Panc1 (cell line): ENCODE data around the gene HTR3D. TPM values are rescaled to one million over a fixed set of nuclear protein-coding genes. Genes with fewer than 3 reads are reported as not detected.

Experiments used
- ATAC-seq: fragments of 200-7000 bp; cut with Tn5 transposase; 2 replicates; pipeline ENCODE4 v1.9.1; 2020; ENCODE audit warnings: mild to moderate bottlenecking, moderate library complexity
- BruUV-seq: library from RNA; stranded (reverse); fragments of 400-500 nt; replicated peaks from 2 replicates; lab custom pipeline; 2021; lab: Mats Ljungman, UMichigan
- CTCF ChIA-PET: fragments of 300-600 bp; sonication (Branson Sonifier 250); formaldehyde crosslinking; loops from one replicate; lab custom pipeline; 2022; ENCODE audit warnings: antibody characterized with exemption; lab: Charles Lee
- POLR2A ChIA-PET: fragments of 300-600 bp; sonication (Branson Sonifier 250); formaldehyde crosslinking; loops from one replicate; lab custom pipeline; 2022; ENCODE audit warnings: antibody characterized with exemption; lab: Charles Lee
- DNase-seq: peaks from one replicate; pipeline ENCODE4 v3.0.0-alpha.2; 2010; ENCODE audit warnings: low read depth, low spot score
- H3K27ac ChIP-seq: 2 replicates; pipeline ENCODE4 v1.5.1; 2011; ENCODE audit warnings: mild to moderate bottlenecking, low read length, inconsistent platforms
- H3K27me3 ChIP-seq: fragments of 200-500 bp; sonication (Bioruptor generic); 2 replicates; pipeline ENCODE4 v1.6.0; 2014; ENCODE audit warnings: low read length, inconsistent platforms; ENCODE audit not compliant: control insufficient read depth, insufficient read depth
- H3K36me3 ChIP-seq: fragments of 200-500 bp; sonication (Bioruptor generic); 2 replicates; pipeline ENCODE4 v1.5.1; 2014; ENCODE audit warnings: inconsistent platforms, mild to moderate bottlenecking, low read length, moderate library complexity; ENCODE audit not compliant: control insufficient read depth, insufficient read depth
- H3K4me1 ChIP-seq: 2 replicates; pipeline ENCODE4 v1.5.1; 2011; ENCODE audit warnings: inconsistent platforms, mild to moderate bottlenecking, low read length, moderate library complexity; ENCODE audit not compliant: control insufficient read depth, insufficient read depth
- H3K4me3 ChIP-seq, 2 experiments: 2 replicates each; pipeline ENCODE4 v1.5.1; 2011 to 2012; ENCODE audit warnings: low read depth in 2 of 2, low read length in 2 of 2, mild to moderate bottlenecking in 2 of 2, inconsistent platforms in 1 of 2, moderate library complexity in 1 of 2
- H3K9me3 ChIP-seq: fragments of 200-500 bp; sonication (Bioruptor generic); 2 replicates; pipeline ENCODE4 v1.5.1; 2014; ENCODE audit warnings: low read depth, mild to moderate bottlenecking, inconsistent platforms, low read length, moderate library complexity; ENCODE audit not compliant: control insufficient read depth, insufficient read depth
- CTCF ChIP-seq: fragments of 450-650 bp; IDR thresholded peaks from 2 replicates; pipeline ENCODE4 v1.5.1; 2017; ENCODE audit warnings: mild to moderate bottlenecking
- POLR2AphosphoS5 ChIP-seq: IDR thresholded peaks from 2 replicates; pipeline ENCODE4 v1.6.1; 2012; ENCODE audit warnings: mild to moderate bottlenecking, low read depth, low read length, moderate library complexity
- REST ChIP-seq, 2 experiments: IDR thresholded peaks; 2 replicates each; pipeline ENCODE4 v1.6.1; 2011 to 2012; ENCODE audit warnings: low read depth in 2 of 2, control low read depth in 1 of 2, low read length in 1 of 2, mild to moderate bottlenecking in 1 of 2, moderate library complexity in 1 of 2; ENCODE audit not compliant: insufficient read depth in 1 of 2
- SIN3A ChIP-seq: IDR thresholded peaks from 2 replicates; pipeline ENCODE4 v1.6.1; 2012; ENCODE audit warnings: low read depth, mild to moderate bottlenecking, low read length, moderate library complexity, borderline replicate concordance; ENCODE audit not compliant: insufficient read depth
- TCF7L2 ChIP-seq: IDR thresholded peaks from 2 replicates; pipeline ENCODE4 v1.6.1; 2011; ENCODE audit warnings: mild to moderate bottlenecking, low read depth, low read length, inconsistent platforms
- in situ Hi-C: cut with HindIII; loops from 2 replicates; pipeline ENCODE4 v1.10.0; 2016; ENCODE audit warnings: low sequenced_read_pairs, low pct_unique_long_range_greater_than_20kb
- intact Hi-C: fragments of 100-400 bp; cut with micrococcal nuclease; formaldehyde crosslinking; loops from one replicate; pipeline ENCODE4 v1.10.0; 2022; ENCODE audit not compliant: unreplicated experiment
- total RNA-seq: library from RNA; stranded (reverse); gene quantifications from one replicate; pipeline ENCODE4 v1.2.1, GENCODE V29; 2021; ENCODE audit not compliant: unreplicated experiment

Gene HTR3D
- total RNA-seq, 1 experiment from 2014 or later, result not detected

- no peak overlapping the region for H3K4me3 ChIP-seq
- ChIA-PET CTCF (no interaction called here), POLR2A (no interaction called here)
- H3K27me3 ChIP-seq, result no peaks in the 10 kb centered on the region
- 0 out of 2 replicates have a peak, but pooled peaks cover 7% of the 10 kb centered on the region for H3K36me3 ChIP-seq
- DNase-seq (no peak), ATAC-seq (no peak)
- TF ChIP-seq REST (IDR thresholded peaks at IDR 0.05; ENCODE audit: insufficient read depth in 1 of 2, low read depth in 2 of 2, low read length in 1 of 2) (no peak), POLR2AphosphoS5 (no peak), TCF7L2 (no peak), CTCF (no peak), SIN3A (no peak)
- no peak overlapping the region for H3K27ac ChIP-seq
- TSS peak; percentile 44 for BruUV-seq
- no peaks in the 10 kb centered on the region for H3K9me3 ChIP-seq
- H3K4me1 ChIP-seq, result no peaks in the 10 kb centered on the region
- intact Hi-C loops (no loop called here), in situ Hi-C loops (no loop called here)
These were observed 47.3 kb upstream of the HTR3D start for GRCh38 chr3:183984127-183984740.

- H3K27me3 ChIP-seq, result no peaks in the 10 kb centered on the region
- intact Hi-C loops (no loop called here), in situ Hi-C loops (no loop called here)
- H3K4me1 ChIP-seq, result no peaks in the 10 kb centered on the region
- H3K9me3 ChIP-seq, result no peaks in the 10 kb centered on the region
- H3K36me3 ChIP-seq, result 0 out of 2 replicates have a peak, but pooled peaks cover 7% of the 10 kb centered on the region
- no peak for TF ChIP-seq CTCF
- TF ChIP-seq POLR2AphosphoS5, result no peak
- no peak for TF ChIP-seq REST (IDR thresholded peaks at IDR 0.05; ENCODE audit: insufficient read depth in 1 of 2, low read depth in 2 of 2, low read length in 1 of 2)
- no peak for TF ChIP-seq SIN3A
- no peak for TF ChIP-seq TCF7L2
- ChIA-PET POLR2A (no interaction called here), CTCF (no interaction called here)
- ATAC-seq (no peak), DNase-seq (no peak)
- no peak overlapping the region for H3K27ac ChIP-seq
- BruUV-seq, result no TSS peak
- no peak overlapping the region for H3K4me3 ChIP-seq
These were observed 46.5 kb upstream of the HTR3D start for GRCh38 chr3:183984749-183985729.
